ENCODE data around the gene MPRIP. TPM values are rescaled to one million over a fixed set of nuclear protein-coding genes. Genes with fewer than 3 reads are reported as not detected.
"Not testable (repeated sequence)": the region's sequence is repeated elsewhere in the genome, so short reads cannot be mapped to it uniquely, and the experiment has no call there.

MPRIP gene
- total RNA-seq, 2 experiments from 2014 or later, result 145 to 157 TPM

DNA sequence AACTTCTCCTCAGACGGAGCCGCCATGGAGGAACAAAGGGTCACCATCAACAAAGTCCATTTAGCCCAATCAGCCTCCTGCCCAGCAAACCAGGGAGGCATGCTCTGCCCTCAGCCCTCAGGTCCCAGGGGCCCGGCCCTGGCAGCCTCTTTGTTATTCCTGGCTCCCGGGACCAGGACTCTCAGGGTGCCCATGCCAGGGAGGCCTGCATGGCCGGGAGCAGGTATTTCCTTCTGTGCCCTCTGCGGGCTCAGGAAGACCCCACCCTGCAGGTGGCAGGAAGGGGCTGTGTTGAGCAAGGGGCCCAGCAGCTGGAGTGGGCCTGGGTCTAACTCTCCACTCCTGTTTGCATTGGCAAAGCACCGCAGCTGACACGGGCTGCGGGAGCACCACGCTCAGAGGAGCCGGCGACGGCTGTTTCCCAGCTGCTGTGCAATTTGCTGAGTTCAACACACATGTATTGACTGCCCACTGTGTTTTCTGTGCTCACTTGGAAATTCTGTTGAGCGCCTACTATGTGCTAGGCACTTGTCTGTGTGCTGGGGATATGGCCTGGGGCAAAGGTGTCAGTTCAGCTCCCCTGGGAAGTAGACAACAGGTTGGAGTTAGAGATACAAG, 37.2 kb upstream of the MPRIP start:
- intact Hi-C loops (cut with micrococcal nuclease), result loop anchor here (5.0 kb wide), 2 partner anchors 142 to 202 kb away; partner anchors contain the start of gene PLD6
- CTCF ChIA-PET; H3K9me3 Mint-ChIP-seq; H3K36me3 Mint-ChIP-seq; POLR2A ChIA-PET; H3K27ac Mint-ChIP-seq; H3K27me3 Mint-ChIP-seq; H3K4me3 Mint-ChIP-seq; H3K4me1 Mint-ChIP-seq (ENCODE audit: low read depth); DNase-seq: not testable (repeated sequence)

DNA sequence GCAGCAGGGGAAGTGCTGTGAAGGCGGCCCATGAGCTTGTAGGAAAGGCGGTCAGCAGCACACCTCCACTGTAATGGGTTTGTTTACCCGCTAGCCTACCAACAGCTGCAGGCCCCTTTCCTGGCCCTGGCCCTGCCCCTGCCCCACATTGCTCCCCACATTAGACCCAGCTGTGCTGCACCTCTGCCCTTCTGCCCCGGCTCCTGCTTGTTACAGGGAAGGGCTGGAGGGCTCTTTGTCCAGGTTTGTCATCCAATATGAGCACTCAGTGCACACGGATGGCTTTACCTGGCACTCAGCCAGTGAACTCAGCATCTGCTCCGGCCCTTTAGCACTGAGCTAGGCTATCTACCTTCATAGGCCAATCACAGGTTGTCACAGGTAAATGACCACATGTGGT, 34.4 kb upstream of the MPRIP start:
- H3K27me3 Mint-ChIP-seq; DNase-seq; H3K4me3 Mint-ChIP-seq; H3K36me3 Mint-ChIP-seq; H3K9me3 Mint-ChIP-seq; H3K27ac Mint-ChIP-seq; intact Hi-C loops (cut with micrococcal nuclease); H3K4me1 Mint-ChIP-seq (ENCODE audit: low read depth): not testable (repeated sequence)
- ChIA-PET CTCF (interaction anchor here (0.6 kb wide), 1 partner anchor 162 kb away, joined by 3 read pairs; no protein-coding TSS in a partner anchor), POLR2A (interaction anchor here (0.6 kb wide), 2 partner anchors 152 to 498 kb away, joined by 3 to 4 read pairs; no protein-coding TSS in a partner anchor)

DNA sequence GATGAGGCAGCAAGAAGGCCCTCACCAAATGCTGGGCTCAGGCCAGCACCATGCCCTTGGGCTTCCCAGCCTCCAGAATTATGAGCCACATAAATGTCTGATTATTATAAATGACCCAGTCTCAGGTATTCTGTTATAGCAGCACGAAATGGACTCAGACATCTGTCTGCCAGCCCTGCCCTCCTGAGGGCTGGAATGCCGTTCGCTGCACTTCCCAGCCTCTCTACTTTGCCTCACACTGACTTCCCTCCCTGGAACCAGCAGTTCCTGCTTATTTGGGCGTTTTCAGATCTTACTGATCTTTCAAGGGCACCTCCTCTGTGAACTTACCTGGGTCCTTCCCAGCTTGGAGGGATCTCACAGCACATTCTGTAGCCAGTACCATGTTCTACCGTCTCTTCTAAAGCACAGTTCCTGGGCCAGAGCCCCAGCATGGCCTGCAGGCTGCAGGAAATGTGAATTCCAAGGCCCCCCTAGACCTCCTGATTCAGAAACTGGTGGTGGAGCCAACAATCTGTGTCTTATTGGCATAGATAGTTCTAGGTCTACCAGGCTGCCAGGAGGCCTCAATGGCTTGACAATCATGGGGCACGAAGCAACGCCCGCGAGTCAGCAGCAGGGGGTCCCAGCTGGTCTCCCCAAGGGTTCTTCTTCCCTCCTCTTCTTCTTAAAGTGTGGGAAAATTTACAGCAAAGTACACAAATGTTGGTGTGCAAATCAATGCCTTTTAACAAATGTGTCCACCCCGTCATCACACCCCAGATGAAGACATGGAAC, 33.4 kb upstream of the MPRIP start:
- H3K4me3 Mint-ChIP-seq; intact Hi-C loops (cut with micrococcal nuclease); H3K36me3 Mint-ChIP-seq; H3K27ac Mint-ChIP-seq; H3K4me1 Mint-ChIP-seq (ENCODE audit: low read depth); CTCF ChIA-PET; POLR2A ChIA-PET; H3K9me3 Mint-ChIP-seq; H3K27me3 Mint-ChIP-seq; DNase-seq: not testable (repeated sequence)

DNA sequence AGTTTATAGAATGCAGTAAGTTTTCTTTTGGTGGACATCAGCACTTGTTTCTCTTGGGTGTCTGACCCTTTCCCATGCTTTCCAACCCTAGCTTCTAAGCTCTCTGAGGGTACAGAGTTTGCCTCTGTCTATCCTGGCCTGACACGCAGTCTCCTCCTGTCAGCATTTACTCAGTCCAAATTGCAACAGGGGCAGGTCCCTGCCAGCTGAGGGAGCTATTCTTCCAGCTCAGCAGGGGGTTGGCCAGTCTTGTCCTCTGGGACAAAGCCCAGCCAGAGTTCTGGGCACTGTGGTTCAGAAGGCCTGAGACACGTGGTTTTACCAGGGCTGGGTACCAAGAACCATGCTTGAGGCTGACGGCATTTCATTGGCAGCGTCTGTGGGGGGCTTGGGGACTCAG, 32.3 kb upstream of the MPRIP start:
- H3K9me3 Mint-ChIP-seq; H3K4me1 Mint-ChIP-seq (ENCODE audit: low read depth); POLR2A ChIA-PET; H3K36me3 Mint-ChIP-seq; H3K27me3 Mint-ChIP-seq; DNase-seq; H3K27ac Mint-ChIP-seq; CTCF ChIA-PET; H3K4me3 Mint-ChIP-seq: not testable (repeated sequence)
- intact Hi-C loops (cut with micrococcal nuclease), result loop anchor here (10.0 kb wide), 1 partner anchor 105 kb away; no protein-coding TSS in a partner anchor

DNA sequence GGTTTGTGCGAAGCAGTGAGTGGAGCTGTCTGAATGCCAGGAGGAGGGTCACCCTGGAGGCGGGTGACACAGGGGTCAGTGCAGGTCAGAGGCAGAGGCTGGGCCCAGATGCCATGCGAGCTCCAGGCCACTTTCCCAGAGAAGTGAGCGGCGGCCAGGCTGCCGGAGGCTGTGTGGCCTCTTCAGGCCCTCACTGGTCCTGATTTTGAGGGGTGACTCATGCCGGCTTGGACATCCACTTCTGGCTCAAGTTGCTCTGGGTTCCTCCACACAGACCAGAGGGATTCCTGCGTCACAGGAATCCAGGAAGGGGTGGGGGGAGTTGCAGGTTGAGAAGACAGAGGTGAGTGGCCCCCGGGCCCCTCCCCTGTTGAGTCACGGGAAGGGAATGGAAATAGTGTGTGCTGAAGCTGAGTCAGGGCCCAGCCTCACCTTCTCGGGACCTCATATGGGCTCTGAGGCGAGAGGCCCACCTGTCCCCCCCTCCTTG, 31.7 kb upstream of the MPRIP start:
- H3K27ac Mint-ChIP-seq, DNase-seq, H3K36me3 Mint-ChIP-seq, H3K27me3 Mint-ChIP-seq, POLR2A ChIA-PET, CTCF ChIA-PET, H3K9me3 Mint-ChIP-seq, H3K4me3 Mint-ChIP-seq: not testable (repeated sequence)
- intact Hi-C loops (cut with micrococcal nuclease), result loop anchor here (10.0 kb wide), 1 partner anchor 104 kb away; no protein-coding TSS in a partner anchor
- H3K4me1 Mint-ChIP-seq (ENCODE audit: low read depth), result peaks cover 10% of the 10 kb centered on the region

DNA sequence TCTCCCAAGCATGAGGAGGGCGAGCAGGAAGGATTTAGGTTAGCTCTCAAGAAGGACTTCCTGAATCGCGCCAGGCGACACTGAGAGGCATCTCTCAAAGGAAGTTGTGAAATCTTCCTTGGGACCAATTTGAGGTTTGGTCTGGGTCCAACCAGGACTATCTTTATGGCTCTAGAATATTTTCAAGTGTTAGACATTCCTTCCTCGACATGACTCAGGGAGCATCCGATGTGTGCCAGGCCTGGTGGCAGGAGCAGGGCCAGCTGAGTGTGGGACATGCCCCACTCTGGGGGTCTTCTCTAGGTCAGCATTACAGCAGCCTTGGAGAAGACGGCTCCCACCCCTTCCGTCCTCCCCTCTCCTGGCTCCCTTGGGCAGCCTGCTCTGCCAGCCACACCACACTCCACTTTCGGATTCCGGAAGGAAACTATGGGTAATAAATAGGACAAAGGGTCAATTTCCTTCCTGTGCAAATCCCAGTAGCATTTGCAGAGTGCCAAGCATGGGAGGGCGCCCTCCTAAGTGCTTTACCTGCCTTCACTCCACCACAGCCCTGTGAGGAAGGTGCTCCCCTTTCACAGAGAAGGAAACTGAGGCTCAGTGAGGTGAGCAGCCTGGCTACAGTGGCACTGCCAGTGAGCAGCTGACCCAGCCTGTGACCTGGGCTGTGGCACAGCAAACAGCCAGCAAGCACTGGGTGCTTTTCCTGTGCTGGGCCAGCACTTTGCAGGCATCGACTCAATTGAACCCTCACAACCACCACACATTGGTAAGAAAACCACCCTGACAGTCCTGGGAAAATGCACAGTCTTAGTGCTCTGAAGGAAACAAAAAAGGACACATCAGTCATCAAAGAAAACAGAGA, 31.0 kb upstream of the MPRIP start:
- intact Hi-C loops (cut with micrococcal nuclease), result loop anchor here (10.0 kb wide), 1 partner anchor 104 kb away; no protein-coding TSS in a partner anchor

DNA sequence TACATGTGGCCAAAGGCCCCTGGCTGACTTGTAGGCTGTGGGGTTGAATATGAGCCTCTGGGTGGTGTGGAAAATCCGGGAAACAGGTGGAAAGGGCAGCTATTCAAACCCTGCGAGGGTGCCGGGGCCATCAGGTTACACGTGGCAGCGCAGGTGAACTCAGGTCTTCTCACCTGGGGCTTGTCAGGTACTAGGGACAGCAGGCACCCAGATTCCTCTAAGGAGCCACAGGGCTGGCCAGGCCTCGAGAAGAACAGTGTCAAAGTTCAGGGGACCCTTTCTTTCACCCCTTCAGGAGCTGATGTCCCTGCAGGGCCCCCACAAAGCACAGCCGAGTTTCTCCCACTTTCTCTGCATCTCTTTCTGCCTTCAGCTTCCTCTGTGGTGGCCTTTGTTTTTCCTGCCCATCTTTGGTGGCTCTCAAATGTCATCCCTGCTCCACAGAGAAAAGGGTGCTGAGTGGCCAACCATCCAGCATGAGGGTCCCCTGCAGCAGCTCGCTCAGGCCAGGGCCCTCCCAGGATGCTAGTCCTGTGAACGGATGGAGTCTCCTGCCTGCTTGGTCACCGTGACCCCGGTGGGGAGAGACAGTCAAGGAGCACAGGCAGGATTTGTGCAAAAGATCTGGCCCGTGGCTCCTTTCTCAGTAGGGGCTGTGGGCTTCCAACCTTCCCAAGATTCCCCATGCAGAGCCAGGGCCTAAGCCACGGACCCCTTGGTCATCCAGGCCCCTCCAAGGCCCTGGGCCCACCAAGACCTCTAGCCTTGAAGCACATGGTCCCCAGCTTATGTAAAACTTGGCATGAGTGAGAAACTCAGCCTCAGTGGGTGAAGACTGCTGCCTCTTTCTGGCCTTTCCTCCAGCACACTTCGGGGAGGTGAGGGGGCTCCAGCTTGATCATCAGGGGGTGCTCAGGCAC, 28.2 kb upstream of the MPRIP start:
- peaks cover 35% of the 10 kb centered on the region for H3K4me1 Mint-ChIP-seq (ENCODE audit: low read depth)
- DNase-seq, H3K27me3 Mint-ChIP-seq: not testable (repeated sequence)

More for the DNA sequence above, 31.0 kb upstream of the MPRIP start:
- POLR2A ChIA-PET, H3K9me3 Mint-ChIP-seq, DNase-seq, H3K27me3 Mint-ChIP-seq, CTCF ChIA-PET, H3K4me3 Mint-ChIP-seq, H3K36me3 Mint-ChIP-seq, H3K27ac Mint-ChIP-seq: not testable (repeated sequence)
- H3K4me1 Mint-ChIP-seq (ENCODE audit: low read depth), result peaks cover 17% of the 10 kb centered on the region

DNA sequence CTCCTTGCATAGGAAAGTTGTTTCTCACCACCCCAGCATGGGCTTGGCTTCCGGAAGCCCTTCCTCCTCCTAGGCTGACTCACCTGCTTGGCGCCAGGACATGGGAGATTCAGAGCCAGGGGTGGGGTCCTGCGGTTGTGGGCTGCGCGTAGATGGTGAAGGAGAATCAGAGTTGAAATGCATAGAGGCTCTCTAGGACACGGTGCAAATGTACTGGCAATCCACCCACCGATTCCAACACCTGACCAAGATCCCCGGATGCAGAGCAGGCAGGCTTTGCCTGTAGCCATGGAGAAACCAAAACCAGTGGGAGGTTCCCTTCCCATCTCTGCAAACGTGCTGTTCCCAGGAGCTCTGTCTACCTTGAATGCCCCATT, 27.5 kb upstream of the MPRIP start:
- H3K4me1 Mint-ChIP-seq (ENCODE audit: low read depth), result peaks cover 35% of the 10 kb centered on the region
- H3K9me3 Mint-ChIP-seq, DNase-seq, CTCF ChIA-PET, H3K27me3 Mint-ChIP-seq, H3K27ac Mint-ChIP-seq, H3K36me3 Mint-ChIP-seq, H3K4me3 Mint-ChIP-seq: not testable (repeated sequence)
- intact Hi-C loops (cut with micrococcal nuclease), result loop anchor here (10.0 kb wide), 1 partner anchor 100 kb away; no protein-coding TSS in a partner anchor
- POLR2A ChIA-PET, result interaction anchor here (2.2 kb wide), 1 partner anchor 27 kb away, joined by 6 read pairs; the partner anchor contains the start of gene MPRIP

More for the DNA sequence above, 28.2 kb upstream of the MPRIP start:
- H3K9me3 Mint-ChIP-seq, POLR2A ChIA-PET, H3K27ac Mint-ChIP-seq, H3K36me3 Mint-ChIP-seq, H3K4me3 Mint-ChIP-seq, CTCF ChIA-PET: not testable (repeated sequence)
- intact Hi-C loops (cut with micrococcal nuclease), result loop anchor here (10.0 kb wide), 1 partner anchor 101 kb away; no protein-coding TSS in a partner anchor

DNA sequence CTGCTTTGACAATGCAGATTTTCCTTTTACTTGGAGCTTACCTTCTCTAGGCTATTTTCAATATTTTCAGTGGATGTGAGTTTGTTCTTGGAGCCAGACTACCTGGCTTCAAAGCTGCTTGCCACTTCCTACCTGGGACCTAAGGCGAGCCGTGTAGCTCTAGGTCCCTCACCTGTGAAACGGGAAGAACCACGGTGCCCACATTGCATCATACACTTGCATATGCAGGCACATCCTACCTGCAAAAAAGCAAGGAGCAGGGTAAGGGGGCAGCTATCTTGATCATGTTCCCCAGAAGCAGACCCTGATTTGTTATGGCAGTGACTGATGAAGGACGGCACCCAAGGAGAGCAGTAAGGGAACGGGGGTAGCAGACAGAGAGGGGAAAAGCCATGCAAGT, 27.0 kb upstream of the MPRIP start:
- no peak overlapping the region for H3K27ac Mint-ChIP-seq
- no peak overlapping the region for H3K4me3 Mint-ChIP-seq
- CTCF ChIA-PET, result no interaction called here
- H3K4me1 Mint-ChIP-seq (ENCODE audit: low read depth), result peaks cover 35% of the 10 kb centered on the region
- no peaks in the 10 kb centered on the region for H3K9me3 Mint-ChIP-seq
- no peak for DNase-seq
- POLR2A ChIA-PET, result interaction anchor here (2.2 kb wide), 1 partner anchor 27 kb away, joined by 6 read pairs; the partner anchor contains the start of gene MPRIP
- no peaks in the 10 kb centered on the region for H3K36me3 Mint-ChIP-seq
- no peaks in the 10 kb centered on the region for H3K27me3 Mint-ChIP-seq
- intact Hi-C loops (cut with micrococcal nuclease), result loop anchor here (10.0 kb wide), 1 partner anchor 100 kb away; no protein-coding TSS in a partner anchor

DNA sequence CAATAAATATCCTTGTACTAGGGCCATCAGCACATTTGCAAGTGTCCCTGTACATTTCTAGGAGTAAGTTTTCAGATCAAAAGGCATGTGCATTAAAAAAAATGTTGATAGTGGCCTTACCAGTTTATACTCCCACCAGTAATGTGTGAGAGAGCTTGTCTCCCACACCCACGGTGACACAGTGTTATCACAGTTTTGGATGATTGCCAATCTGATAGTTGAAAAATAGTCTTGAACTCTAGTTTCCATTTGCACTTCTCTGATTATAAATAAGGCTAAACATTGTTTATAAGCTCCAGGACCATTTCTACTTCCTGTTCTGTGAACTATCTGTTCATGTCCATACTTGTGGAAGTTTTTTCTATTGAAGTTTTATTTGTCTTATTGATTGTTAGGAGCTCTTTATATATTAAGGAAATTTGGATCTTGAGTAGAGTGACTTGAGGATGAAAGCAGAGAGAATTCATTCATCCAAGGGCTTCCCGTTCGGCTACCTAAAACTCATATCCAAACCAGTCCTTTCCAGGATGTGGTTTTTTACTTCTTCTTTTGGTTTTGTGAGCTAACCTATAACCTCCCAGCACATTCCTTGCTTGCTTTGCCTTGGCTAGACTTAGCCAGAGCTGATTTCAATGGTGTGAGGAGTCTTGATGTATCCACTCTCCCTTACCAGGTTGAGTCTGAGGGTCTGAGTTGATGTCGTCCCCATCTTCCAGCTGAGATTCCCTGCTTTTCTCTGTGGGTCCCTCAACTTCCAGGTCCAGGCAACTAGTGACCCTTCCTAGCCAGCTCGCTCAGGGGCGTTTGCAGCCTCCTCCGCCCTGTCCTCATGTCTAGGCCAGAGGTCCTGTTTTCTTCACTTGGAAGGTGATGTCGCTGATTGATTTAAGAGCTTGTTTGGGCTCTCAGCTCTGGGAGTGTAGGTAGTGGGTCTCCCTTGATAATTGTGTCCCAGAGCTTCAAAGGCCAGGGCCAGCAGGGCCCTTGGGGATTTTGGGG, 25.8 kb upstream of the MPRIP start:
- intact Hi-C loops (cut with micrococcal nuclease), result loop anchor here (10.0 kb wide), 1 partner anchor 98 kb away; no protein-coding TSS in a partner anchor
- ChIA-PET CTCF (interaction anchor here (0.8 to 1.4 kb wide), 3 partner anchors 16 to 25 kb away, joined by 4 to 5 read pairs (median 5); no protein-coding TSS in a partner anchor), POLR2A (interaction anchor here (0.6 to 2.2 kb wide), 2 partner anchors 25 to 30 kb away, joined by 4 to 6 read pairs; partner anchors contain the start of gene MPRIP)
- Mint-ChIP-seq H3K27ac (peak overlapping the region; percentile 38), H3K4me1 (ENCODE audit: low read depth) (peaks cover 35% of the 10 kb centered on the region)
- DNase-seq, H3K4me3 Mint-ChIP-seq, H3K27me3 Mint-ChIP-seq, H3K9me3 Mint-ChIP-seq, H3K36me3 Mint-ChIP-seq: not testable (repeated sequence)

Data from activated CD4-positive, alpha-beta memory T cell treated with anti-CD3 and anti-CD28 coated beads for 36 hours (primary cell).